Ovary (tissue), 3 donors: Measurements from ENCODE around the gene ACTN2.

Experiments used
- CTCF ChIP-seq, 3 donors: fragments of 450-650 bp in 2 of 3; fragments of 200-600 bp in 1 of 3; IDR thresholded peaks; one replicate each; pipeline versions ENCODE4 v1.5.1 to v1.8.0; 2016 to 2022; ENCODE audit warnings: antibody characterized with exemption in 3 of 3, mild to moderate bottlenecking in 1 of 3
- EP300 ChIP-seq: sonication (generic); formaldehyde crosslinking; IDR thresholded peaks from one replicate; pipeline ENCODE4 v1.6.1; 2017; ENCODE audit warnings: antibody characterized with exemption
- donor health status: DM: no; HTN: no; CAD: no.

DNA sequence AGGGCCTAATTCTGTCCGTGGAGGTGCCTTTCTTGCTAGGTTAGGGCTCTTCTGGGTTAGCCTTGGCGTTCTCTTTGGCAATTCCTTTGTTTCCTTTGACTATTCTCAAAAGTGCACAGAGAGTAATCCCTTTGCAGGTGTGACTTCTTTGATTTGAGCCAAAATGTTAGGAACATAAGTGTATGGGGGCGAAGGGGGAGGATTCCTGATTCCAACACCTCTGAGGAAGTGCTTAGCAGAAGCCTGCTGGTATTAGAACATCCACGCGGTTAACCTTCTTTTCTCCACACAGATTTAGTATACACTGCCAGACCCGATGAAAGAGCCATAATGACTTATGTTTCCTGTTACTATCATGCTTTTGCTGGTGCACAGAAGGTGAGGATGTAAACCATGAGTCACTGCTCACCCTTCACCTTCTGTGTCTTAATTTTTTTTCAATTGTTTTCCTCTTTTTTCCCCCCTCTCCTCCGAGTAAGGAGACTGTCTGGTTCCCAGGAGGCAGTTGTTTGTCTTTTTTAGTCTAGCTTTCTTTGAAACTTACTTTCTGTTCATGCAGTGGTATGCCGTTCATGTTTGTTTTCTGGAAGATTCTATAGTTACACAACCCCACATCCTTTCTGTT, 48.0 kb downstream of the ACTN2 start:
- TF ChIP-seq CTCF (IDR thresholded peaks at IDR 0.05): no peak
- no peak for TF ChIP-seq EP300
